Adipocyte (in vitro differentiated cells): ENCODE data around the gene TPRG1.

Source experiments
- DNase-seq: peaks from one replicate; pipeline ENCODE4 v3.0.0-alpha.2; 2015; ENCODE audit warnings: low read depth
- H3K27me3 ChIP-seq: replicated peaks from 2 replicates; pipeline ENCODE4 v1.7.0; 2013; ENCODE audit warnings: mild to moderate bottlenecking, low read length, moderate library complexity; ENCODE audit not compliant: control insufficient read depth, insufficient read depth
- H3K36me3 ChIP-seq: 2 replicates; pipeline ENCODE4 v1.7.0; 2013; ENCODE audit warnings: low read length, mild to moderate bottlenecking, moderate library complexity; ENCODE audit not compliant: control insufficient read depth, insufficient read depth, severe bottlenecking
- H3K4me1 ChIP-seq: 2 replicates; pipeline ENCODE4 v1.7.0; 2013; ENCODE audit warnings: mild to moderate bottlenecking, low read length, moderate library complexity; ENCODE audit not compliant: control insufficient read depth, insufficient read depth
- H3K4me3 ChIP-seq: 2 replicates; pipeline ENCODE4 v1.7.0; 2013; ENCODE audit warnings: mild to moderate bottlenecking, low read length, moderate library complexity
- H3K9ac ChIP-seq: 2 replicates; pipeline ENCODE4 v1.7.0; 2013; ENCODE audit warnings: mild to moderate bottlenecking, low read length, moderate library complexity
- H3K9me3 ChIP-seq: 2 replicates; pipeline ENCODE4 v1.7.0; 2013; ENCODE audit warnings: mild to moderate bottlenecking, low read length, moderate library complexity; ENCODE audit not compliant: control insufficient read depth

Gene TPRG1

DNA sequence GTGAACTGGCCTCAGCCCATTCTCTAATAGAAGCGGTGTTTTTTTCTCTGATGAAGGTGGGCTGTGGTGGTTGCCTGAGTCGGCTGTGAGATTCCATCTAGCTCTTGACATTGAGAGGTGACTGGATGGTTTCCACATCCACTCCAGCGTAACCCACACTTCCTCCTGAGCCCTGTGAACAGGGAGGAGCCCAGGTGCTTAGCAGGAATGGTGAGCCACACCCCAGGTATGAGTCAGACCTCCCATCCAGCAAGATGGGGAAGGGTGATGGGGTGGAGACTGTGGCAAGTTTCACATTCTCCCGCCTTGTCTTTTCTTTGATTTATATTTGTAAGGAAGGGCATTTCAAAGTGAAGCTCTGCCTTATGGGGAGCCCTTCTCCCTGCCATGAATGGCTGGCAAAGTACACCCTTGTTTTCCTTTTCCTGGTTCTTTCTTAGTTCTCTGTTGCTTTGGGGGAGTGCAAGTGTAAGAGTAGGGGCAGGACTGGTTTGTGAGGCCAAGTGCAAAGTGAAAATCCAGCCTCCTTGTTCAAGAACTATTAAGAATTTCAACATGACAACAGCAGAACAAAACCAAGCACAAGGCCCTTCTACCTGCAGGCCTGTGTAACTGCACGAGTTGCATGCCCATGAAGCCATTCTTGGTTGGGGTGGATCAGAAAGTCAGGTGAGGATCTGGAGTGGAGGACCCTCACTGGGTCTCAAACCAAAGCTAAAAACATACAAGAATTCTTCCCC, 4.6 kb upstream of the TPRG1 start:
- H3K4me3 ChIP-seq = no peak overlapping the region
- DNase-seq = no peak
- H3K9ac ChIP-seq = no peak overlapping the region
- H3K4me1 ChIP-seq = no peaks in the 10 kb centered on the region
- no peaks in the 10 kb centered on the region for H3K9me3 ChIP-seq
- no peaks in the 10 kb centered on the region for H3K36me3 ChIP-seq
- no peaks in the 10 kb centered on the region for H3K27me3 ChIP-seq

DNA sequence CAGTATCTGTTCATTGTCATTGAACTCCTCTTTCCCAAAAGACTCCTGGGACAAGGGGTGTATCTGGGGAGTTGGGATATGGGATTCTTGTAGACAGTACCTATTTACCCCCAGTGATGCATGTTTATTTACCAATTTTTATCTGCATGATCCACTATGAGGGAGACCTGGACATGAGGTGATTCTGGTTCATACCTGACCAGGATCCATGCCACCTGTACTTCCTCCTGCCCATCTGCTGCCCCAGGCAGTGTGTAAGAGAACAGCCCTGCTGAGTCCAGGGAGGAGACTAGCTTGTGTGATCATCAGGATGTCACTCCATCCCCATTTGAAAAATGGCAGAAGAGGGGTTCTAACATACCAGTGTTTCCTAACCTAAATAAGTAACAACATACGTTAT, 3.1 kb upstream of the TPRG1 start:
- Histone ChIP-seq H3K27me3 (no peaks in the 10 kb centered on the region), H3K4me1 (no peaks in the 10 kb centered on the region), H3K4me3 (no peak overlapping the region), H3K9me3 (no peaks in the 10 kb centered on the region), H3K36me3 (no peaks in the 10 kb centered on the region), H3K9ac (no peak overlapping the region)
- DNase-seq = no peak

DNA sequence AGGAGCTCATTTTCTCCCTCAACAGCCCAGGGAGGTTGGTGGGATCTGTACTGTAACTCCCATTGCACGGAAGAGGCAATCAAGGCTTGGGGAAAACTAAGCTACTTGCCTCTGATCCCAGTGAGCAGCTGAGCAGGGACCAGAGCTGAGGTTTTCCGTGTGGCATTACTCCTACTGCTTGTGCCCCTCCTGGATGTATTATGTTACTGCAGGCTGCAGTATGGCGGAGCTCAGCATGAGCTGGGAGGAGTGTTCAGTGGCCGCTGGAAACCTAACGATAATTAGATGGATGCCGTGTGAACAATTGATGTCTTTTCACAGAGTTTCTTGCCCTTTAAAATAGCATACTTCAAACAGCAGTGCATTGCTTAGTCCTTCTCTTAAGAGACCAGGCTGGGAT, 2.0 kb upstream of the TPRG1 start:
- no peak overlapping the region for H3K4me3 ChIP-seq
- H3K9me3 ChIP-seq = no peaks in the 10 kb centered on the region
- H3K9ac ChIP-seq = no peak overlapping the region
- no peaks in the 10 kb centered on the region for H3K4me1 ChIP-seq
- peaks cover 4% of the 10 kb centered on the region for H3K36me3 ChIP-seq
- H3K27me3 ChIP-seq = no peaks in the 10 kb centered on the region
- DNase-seq = no peak

DNA sequence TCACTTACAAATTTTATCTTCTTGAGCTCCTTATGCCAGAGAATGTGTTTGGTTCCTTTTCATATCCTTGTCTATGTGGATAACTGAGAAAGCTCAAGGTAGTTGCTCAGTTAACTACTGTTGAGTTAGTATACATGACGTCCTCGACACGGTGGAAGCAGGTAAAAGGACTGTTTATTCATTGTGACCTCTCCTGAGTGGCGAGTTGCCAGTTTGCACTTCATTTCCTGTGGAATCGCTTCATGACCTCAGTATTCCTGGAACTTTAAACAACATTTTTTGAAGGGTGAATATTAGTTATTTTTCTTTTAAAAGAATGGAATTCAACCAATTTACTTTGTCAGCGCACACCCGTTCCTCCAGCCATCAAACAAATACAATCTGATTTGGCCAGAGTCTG, 1.2 kb upstream of the TPRG1 start:
- DNase-seq = peak; percentile 8
- no peak overlapping the region for H3K9ac ChIP-seq
- H3K4me3 ChIP-seq = no peak overlapping the region
- no peaks in the 10 kb centered on the region for H3K4me1 ChIP-seq
- no peaks in the 10 kb centered on the region for H3K27me3 ChIP-seq
- peaks cover 4% of the 10 kb centered on the region for H3K36me3 ChIP-seq
- H3K9me3 ChIP-seq = no peaks in the 10 kb centered on the region

DNA sequence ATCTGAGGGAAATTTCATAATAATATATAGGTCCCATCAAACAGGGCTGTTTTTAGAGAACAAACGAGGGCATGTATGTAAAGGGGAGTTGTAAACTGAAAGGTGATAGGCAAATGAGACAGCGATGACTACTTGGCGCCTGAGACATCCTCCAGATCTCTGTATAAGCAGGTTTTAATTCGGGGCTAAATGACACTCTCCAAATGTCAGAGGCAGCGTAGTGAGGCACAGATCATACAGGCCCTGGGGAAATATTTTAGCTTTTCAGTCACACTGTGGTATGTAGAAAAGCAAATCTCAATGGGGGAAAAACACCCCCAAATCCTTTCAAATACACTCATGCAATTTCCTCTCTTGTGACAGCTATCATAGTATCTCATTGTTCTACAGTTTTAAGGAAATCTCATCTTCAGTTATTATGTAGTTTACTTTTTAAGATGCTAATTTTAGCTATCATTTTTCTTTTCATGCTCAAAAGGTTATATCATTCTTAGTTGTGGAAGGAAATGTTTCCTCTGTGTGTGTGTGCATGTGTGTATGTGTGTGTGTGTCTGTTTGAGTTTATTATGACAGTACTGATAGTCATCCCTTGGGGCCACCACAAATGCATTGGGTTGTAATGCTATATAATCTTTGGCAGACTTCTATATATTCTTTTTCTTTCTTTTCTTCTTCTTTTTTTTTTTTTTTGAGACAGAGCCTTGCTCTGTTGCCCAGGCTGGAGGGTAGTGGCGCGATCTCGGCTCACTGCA, 1.1 kb downstream of the TPRG1 start:
- Histone ChIP-seq H3K9ac (no peak overlapping the region), H3K4me1 (no peaks in the 10 kb centered on the region), H3K27me3 (no peaks in the 10 kb centered on the region), H3K9me3 (no peaks in the 10 kb centered on the region), H3K4me3 (no peak overlapping the region), H3K36me3 (peaks cover 4% of the 10 kb centered on the region)
- DNase-seq = peak; percentile 1

DNA sequence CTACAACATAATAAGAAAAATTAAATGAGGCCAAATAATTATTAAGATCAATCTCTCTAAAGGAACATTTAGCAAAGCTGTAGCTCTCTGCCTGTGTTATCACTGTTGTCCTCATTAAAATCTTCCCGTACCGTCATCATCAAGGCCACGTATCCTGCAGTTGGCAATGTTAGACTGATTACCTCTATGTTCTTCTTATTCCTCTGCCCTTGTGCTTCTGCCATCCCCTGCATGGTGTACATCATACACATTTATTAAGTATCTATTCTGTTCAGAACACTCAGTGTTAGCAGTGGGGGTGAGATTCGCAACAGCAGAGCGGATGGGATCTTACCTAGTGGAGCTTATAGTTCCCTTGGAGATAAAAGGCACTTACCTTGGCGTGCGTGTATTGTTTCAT, 12.8 kb downstream of the TPRG1 start:
- no peak for DNase-seq
- Histone ChIP-seq H3K36me3 (peaks cover 5% of the 10 kb centered on the region), H3K4me1 (peaks cover 19% of the 10 kb centered on the region), H3K9me3 (peaks cover 3% of the 10 kb centered on the region), H3K4me3 (no peak overlapping the region), H3K9ac (no peak overlapping the region), H3K27me3 (no peaks in the 10 kb centered on the region)

DNA sequence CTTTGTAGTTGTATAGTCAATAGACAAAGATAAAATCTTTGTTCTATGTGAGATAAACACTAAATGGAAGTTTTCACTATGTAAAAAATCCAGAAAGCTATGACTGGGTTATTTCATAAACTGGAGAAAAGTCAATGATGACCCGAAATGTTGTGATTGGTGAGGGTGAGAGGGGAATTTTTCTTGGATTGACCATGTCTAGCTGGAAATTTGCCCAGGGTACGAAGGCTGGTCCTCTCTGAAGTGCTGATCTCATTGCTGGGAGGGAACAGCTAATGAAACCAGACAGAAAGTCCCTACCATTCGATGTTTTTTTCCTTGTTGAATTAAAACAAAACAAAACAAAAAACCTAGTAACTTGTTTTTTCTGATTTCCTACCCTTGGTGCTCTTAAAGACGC, 14.3 kb downstream of the TPRG1 start:
- peaks cover 19% of the 10 kb centered on the region for H3K4me1 ChIP-seq
- no peak overlapping the region for H3K4me3 ChIP-seq
- no peak overlapping the region for H3K9ac ChIP-seq
- DNase-seq = no peak
- peaks cover 3% of the 10 kb centered on the region for H3K9me3 ChIP-seq
- H3K27me3 ChIP-seq = no peaks in the 10 kb centered on the region
- peaks cover 9% of the 10 kb centered on the region for H3K36me3 ChIP-seq

DNA sequence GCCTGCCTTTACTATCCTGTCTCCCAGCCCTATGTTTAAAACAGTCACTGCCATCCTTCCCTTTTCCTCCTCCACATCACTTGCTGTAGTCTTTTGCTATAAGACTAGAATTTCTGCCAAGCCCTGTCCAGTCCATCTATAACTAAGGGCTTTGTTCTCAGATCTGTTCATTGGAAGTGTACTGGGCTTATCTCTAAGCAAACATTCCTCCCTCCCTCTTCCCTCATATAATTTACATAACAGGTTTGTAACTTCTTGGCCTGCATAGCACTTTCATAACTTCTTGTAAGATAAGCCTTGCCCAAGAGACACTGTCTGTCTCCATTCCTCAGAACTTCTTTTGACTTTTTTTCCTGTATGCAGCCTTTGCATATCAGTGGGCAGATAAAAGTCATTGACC, 16.7 kb downstream of the TPRG1 start:
- DNase-seq = no peak
- Histone ChIP-seq H3K9me3 (peaks cover 22% of the 10 kb centered on the region), H3K36me3 (peaks cover 4% of the 10 kb centered on the region), H3K9ac (no peak overlapping the region), H3K27me3 (no peaks in the 10 kb centered on the region), H3K4me1 (peaks cover 19% of the 10 kb centered on the region), H3K4me3 (no peak overlapping the region)

DNA sequence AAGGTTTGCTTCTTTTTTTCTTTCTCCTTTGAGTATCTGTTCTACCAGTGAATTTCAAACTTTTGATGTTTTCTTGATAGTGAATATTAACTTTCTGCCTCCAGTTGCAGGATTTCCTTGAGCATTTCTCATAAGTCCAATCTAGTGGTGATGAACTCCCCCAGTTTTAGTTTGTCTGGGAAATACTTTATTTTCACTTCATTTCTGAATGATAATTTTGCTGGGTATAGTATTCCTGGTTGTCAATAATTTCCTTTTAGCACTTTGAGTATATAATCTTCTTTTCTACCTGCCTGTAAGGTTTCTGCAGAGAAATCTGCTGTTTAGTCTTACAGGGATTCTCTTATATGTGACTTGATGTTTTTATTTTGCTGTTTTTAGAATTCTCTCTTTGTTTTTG, 21.0 kb downstream of the TPRG1 start:
- H3K4me1 ChIP-seq = peaks cover 8% of the 10 kb centered on the region
- H3K9ac ChIP-seq = no peak overlapping the region
- peaks cover 4% of the 10 kb centered on the region for H3K36me3 ChIP-seq
- H3K4me3 ChIP-seq = peak overlapping the region; percentile 42
- H3K27me3 ChIP-seq = no peaks in the 10 kb centered on the region
- H3K9me3 ChIP-seq = peaks cover 28% of the 10 kb centered on the region
- no peak for DNase-seq

DNA sequence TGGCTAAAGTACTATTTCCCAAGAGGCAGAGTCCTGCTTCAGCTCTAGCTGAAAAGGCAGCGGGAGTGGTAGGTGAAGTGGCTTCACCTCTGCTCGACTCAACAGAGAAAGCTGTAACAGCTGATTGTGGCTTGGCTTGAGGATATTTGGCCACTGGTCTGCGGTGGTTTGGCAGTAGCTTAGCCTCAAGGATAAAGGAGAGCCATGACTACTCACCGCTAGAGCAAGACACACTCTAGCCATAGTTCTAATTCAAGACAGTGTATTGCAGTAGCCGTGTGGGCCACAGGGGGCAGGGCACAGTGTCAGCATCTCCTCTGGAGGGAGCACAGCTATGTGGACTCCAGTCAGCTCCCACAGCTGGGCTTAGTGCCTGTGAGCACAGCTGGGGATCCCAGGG, 23.5 kb downstream of the TPRG1 start:
- H3K4me1 ChIP-seq = no peaks in the 10 kb centered on the region
- peaks cover 28% of the 10 kb centered on the region for H3K9me3 ChIP-seq
- H3K4me3 ChIP-seq = no peak overlapping the region
- DNase-seq = no peak
- no peaks in the 10 kb centered on the region for H3K27me3 ChIP-seq
- no peaks in the 10 kb centered on the region for H3K36me3 ChIP-seq
- H3K9ac ChIP-seq = no peak overlapping the region

DNA sequence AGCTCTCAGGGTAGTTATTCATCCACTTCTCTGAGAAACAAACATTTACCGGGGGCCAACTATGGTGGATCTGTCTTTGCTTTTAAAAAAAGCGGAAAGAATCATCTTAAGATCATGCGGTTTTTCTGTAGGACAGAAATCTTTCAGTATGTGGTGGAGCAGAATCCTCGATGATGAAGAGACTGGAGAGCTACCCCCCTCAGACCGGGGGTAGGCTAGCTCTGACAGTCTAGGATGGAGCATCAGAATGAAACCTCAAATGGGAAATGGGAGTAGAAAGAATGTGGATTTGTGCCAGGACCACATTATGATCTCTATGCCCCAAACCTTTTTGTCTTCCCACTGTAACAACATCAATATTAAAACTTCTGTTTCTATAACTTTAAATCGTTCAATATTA, 30.3 kb downstream of the TPRG1 start:
- Histone ChIP-seq H3K36me3 (no peaks in the 10 kb centered on the region), H3K4me1 (peaks cover 6% of the 10 kb centered on the region), H3K9me3 (no peaks in the 10 kb centered on the region), H3K4me3 (no peak overlapping the region), H3K9ac (no peak overlapping the region), H3K27me3 (no peaks in the 10 kb centered on the region)
- no peak for DNase-seq
